GM18526 (cell line): ENCODE measurements around the gene PHETA1.

Experiments used
- POLR2A ChIP-seq: IDR thresholded peaks from 3 replicates; pipeline ENCODE4 v1.6.1; 2011; ENCODE audit not compliant: insufficient read length; ENCODE audit errors: extremely low read depth

PHETA1 gene

DNA sequence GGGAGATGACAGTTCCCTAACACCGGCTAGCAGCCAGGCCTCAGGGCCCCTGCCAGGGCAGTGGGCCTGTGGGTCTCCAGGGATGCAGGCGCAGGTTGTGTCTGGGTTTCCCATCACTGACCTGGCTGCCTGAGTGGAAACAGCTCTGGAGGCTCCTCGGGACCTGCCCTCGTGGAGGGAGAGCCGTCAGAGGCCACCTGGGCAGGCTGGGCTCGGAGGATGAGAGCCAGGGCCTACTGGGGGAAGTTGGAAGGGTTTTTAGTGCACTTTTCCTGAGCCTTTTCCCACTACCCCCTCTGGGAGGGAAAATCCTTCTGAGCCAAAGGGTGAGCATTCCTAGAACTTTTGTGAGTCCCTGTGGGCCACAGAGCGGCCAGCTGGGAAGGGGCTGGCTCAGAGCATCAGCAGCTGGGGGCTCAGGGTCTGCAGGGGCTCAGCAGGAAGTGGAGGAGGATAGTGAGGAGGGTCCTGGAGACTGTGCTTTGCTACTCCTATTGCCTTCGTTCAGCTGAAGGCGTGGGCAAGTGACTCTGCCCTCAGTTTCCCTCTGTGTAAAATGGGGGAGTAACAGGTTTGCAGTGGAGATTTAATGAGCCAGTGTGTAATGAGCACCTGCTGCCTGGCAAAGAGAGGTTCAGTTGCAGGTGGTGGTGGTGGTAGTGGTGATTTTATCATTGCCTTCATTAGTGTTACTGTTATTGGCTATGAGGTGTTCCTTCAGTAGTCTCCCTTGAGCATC is 38.7 kb upstream of the PHETA1 start:
- no peak for TF ChIP-seq POLR2A

DNA sequence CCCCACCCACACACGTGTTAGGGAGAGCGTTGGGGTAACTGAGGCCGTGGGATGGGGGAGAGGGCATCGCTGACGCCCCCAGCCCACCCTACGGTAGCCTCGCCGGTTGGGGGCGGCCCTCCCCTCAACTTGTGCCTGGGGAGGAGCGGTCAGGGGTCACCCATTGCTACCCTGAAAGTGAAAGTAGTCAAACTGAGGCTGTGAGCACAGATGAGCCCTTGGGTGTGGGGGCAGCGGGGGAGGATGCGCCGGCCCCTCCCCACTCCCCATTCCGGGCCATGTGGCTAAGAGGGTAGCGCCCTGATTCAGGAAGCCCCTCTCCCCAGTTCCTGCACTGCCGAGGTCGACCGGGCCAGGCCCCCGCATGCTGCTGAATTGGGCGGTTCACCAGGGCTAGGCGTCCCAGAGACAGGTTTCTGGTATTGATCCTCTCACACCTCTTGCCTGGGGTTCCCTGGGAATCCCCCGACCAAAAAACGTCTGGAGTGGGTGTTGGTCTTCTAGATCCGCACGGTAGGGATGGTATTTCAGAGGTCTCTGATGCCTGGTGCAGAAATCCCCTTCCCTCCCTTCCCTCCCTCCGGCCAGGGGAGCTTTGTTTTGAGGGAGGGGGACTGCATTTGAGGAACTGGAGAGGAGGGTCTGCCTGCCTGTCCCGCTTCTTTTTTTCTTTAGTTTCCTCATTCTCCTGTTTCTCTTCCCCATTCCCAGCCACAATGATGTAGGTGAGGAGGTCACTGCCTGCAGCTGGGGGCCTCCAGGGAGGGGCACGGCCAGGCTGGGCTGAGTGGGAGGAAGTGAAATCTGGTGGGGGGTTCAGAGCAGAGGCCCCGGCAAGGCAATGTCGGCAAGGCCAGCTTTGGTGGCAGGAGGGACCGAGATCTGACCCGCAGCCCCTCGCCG is 37.8 kb upstream of the PHETA1 start:
- peak; percentile 24 for TF ChIP-seq POLR2A

DNA sequence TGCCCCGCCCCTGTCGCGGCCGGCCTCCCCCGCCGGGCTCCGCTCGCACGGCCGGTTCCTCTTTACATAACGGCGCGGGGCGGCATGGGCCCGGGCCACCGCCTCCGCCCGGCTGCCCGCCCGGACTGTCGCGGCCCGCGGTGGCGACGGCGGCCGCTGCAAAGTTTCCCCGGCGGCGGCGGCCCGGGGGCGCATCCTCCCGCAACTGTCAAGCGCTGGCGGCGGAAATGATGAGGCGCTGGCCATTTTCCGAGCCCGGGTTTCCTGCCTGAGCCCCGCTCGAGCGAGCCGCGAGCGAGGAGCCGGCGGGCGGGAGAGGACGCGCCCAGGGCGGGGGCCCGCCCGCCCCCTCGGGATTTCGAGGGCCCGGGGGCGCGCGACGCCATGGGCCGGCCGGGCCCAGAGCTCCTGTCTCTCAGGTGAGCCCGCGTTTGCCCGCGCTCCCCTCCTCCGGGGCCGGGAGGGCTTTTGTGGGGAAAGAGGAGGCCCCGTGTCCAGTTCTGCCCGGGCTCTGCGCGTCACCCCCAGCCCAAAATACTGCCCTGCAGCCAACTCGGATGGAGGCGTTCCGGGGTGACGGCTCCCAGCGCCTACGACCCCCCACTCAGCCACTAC is 37.1 kb upstream of the PHETA1 start, which contains the start of gene SH2B3:
Gene SH2B3, plus strand, starts transcription at position 65 of the 615 bp plus-strand sequence. CDS start 12,223 bp downstream, outside the sequence.
- peak; percentile 80 for TF ChIP-seq POLR2A

DNA sequence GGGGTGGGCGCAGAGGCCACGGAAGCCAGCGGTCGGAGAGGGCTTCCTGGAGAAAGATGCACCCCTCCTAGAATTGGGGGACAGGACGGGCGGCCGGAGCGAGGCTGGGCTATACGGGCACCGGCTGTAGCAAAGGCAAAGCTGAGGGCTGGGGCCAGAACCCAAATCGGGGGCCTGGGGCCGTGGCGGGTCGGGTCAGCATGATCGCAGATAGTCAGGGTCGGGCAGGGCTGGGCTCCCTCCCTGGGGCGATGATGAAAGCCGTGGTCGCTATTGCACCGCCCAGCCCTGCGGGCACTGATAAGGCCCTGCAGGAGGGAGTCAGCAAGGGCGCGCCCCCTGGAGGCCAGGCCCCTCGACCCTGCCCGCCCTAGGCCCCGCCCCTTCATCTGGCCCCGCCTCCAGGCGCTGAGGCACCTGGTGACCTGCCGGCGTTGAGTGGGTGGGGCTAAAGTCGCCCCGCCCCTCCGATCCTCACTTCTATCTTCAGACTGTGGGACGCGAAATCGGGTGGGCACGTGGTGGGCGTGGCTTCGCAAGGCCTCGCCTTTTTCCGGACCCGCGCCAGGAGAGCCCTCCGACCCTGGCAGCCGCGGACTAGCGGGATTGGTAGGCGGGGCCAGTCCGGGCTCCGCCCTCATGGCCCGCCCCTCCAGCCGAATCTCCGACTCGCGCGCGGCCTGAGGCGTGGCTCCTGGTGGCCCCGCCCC is 36.4 kb upstream of the PHETA1 start:
- peak; percentile 40 for TF ChIP-seq POLR2A

DNA sequence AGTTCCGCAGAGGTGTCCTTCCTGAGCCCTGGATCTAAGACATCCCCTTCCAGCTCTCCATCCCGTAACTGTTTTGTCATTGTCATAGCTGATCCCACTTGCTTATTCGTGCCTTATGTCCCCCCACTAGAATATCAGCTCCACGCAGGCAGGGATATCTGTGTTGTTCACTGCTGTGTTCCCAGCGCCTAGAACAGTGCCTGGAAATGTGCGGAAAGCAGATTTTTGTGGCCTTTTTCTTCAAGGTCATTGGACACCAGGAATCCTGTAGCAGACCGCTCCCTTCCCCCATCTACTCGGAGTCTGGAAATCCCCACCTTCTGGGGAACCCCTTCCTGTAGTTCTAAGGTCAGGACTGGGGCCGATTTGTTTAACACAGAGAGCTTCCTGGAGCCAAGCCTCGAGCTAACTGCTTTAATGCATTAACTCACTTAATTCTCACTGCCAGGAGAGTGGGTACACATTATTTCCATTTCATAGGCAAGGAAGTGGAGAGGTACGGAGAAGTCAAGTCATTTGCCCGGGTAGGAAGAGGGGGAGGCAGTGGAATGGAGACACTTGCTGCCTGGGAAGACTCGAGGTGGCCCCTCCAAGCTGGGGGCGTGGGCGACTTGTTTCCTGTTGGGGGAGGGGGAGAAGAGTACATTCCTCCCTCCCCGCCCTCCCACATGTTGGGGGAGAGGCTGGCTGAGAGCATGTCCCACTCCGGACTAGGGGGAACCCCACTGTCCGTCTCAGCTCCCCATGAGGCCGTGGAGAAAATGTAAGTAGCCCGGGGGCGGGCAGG is 35.7 kb upstream of the PHETA1 start:
- TF ChIP-seq POLR2A = no peak

DNA sequence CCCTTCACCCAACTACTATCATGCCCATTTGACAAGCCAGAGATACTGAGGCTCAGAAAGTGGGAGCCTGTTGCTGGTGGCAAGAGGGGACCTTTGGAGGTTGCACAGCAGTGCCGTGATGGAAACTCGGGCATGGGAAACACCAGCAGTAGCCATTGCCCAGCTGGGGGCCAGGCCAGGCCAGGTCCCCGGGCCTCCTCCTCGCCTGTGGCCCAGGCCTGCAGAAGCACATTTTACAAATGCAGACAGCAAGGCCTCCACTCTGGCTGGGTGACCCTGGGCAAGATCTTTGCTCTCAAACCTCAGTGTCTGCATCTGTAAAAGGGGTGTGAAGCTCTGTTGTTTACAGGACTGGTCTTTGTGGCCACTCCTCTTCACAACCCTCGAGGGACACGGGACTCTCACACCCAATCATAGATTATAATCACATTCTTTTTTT is 32.3 kb upstream of the PHETA1 start:
- no peak for TF ChIP-seq POLR2A

DNA sequence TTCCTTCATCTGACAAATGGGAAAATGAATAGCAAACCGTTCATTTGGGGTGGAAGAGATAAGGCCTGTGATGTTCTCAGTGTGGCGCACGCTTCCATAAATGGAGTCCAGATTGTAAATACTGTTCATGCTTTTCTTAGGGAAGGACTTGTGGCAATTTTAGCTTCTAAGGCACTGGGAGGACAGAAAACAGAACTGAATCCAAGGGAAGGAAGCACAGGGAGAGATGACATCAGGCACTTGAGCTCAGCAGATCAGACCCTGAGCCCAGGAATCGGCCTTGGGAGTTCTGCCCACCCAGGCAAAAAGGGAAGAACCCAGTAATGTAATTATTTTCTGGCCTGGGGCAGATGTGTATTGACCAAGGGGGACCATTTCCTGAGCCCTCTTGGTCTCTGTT is 29.6 kb upstream of the PHETA1 start:
- no peak for TF ChIP-seq POLR2A

DNA sequence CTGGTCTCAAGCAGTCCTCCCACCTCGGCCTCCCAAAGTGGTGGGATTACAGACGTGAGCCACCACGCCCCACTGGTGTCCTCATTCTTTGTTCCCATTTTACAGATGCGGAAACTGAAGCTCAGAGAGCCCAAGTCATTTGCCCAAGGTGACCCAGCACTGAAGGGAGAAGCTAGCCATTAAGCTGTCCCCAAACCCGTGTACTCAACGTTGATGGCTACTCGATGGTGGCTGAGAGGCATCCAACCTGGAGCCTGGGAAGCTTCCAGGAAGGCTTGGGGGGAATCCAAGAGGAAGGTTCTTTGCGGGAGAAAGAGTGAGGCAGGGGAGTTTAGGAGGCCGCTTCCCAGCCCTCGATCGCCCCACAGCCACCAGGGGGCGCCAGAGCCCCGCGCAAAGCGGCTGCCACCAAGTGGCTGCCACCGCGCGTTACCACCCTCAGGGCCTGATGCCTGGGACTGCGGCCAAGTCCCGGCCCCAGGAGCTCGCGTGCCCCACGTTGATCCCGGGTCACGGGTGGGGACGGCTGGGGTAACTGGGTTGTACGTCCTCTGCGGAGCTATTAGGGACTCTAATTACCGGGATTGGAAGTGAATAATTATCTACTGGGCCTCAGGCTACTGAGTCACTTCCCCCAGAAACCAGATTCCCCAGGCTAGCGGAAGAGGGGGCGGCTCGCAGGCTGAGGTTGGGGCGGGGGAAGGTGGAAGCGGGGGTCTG is 28.0 kb upstream of the PHETA1 start:
- no peak for TF ChIP-seq POLR2A

DNA sequence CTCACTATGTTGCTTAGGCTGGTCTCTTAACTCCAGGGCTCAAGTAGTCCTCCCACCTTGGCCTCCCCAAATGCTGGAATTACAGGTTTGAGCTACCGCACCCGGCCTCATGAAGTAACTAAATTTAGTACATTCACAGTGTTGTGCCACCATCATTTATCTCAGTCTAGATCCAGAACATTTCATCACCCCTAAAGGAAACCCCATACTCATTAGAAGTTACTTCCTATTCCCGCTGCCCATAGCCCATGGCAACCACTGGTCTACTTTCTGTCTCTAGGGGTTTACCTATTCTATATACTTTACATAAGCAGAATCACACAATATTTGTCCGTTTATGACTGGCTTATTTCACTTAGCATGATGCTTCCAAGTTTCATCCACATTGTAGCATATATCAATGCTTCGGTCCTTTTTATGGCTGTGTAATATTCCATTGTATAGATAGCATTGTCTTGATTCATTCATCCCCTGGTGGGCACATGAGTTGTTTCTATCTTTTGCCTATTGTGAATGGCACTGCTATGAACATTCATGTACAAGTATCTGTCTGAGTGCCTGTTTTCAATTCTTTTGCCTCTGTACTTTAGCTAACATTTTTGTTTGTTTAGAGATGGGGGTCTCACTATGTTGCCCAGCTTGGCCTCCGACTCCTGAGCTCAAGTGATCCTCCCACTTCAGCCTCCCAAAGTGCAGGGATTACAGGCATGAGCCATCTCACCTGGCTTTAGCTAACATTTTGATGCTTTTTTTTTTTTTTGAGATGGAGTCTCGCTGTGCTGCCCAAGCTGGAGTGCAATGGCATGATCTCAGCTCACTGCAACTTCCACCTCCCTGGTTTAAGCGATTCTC is 26.7 kb upstream of the PHETA1 start:
- no peak for TF ChIP-seq POLR2A

DNA sequence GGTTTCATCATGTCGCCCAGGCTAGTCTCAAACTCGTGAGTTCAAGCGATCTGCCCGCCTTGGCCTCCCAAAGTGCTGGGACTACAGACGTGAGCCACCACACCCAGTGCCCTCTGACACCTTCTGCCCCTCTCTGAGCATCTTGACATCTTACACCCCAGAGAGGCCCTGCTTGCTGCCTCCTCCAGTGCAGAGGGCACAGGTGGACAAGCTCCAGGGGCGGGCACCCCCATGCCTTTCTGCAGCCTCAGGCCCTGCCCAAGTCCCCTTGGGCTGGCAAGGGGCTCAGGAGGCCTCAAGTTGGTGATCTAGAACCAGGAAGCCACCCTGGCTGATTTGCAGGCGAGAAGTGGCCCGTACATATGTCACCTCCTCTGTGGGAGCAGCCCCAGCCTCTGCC is 25.6 kb upstream of the PHETA1 start:
- no peak for TF ChIP-seq POLR2A

DNA sequence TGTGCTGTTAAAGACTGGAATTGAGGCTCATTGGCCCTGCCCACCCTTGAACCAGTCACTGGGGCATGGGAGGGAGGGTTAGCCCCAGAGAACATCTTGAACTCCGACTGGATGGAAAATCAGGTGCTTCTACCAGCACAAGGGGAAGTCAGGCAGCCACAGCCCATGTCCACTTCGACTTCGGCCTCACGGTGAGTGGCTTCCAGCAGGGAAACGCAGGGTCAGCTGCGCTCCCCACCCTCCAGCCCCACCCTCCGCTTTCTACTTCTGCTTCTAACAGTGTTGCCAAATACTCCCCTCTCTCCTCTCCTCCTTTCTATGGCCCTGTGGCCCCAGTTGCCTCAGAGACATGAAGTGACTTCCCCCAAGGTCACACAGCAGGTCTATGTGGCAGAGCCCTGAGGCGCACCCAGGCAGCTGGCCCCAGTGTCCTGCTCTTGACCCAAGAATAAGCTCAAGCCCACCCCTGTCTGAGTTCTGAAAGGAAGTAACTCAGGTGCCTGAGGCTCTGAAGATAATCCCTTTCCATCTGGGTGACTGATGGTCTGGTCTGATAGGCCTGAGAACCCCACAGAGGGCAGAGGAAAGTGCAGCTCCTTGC is 24.9 kb upstream of the PHETA1 start:
- TF ChIP-seq POLR2A = no peak

DNA sequence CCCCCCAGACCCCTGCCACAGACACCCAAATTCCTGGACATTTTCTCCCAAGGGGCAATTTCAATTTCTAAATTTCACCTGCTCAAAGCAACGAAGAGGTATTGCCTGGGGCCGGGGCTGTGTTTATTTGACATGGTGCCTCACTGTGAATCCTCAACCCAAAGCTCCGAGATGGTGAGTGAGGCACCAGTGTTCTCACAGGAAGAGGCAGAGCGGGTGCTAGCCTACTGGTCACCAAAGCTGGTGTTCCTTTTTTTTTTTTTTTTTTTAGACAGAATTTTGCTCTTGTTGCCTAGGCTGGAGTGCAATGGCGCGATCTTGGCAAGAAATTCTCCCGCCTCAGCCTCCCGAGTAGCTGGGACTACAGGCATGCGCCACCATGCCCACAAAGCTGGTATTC is 22.0 kb upstream of the PHETA1 start:
- no peak for TF ChIP-seq POLR2A
